ENCODE results near the gene RINL. TPM values are rescaled to one million over a fixed set of nuclear protein-coding genes. Genes with fewer than 3 reads are reported as not detected.

RINL gene, protein sequence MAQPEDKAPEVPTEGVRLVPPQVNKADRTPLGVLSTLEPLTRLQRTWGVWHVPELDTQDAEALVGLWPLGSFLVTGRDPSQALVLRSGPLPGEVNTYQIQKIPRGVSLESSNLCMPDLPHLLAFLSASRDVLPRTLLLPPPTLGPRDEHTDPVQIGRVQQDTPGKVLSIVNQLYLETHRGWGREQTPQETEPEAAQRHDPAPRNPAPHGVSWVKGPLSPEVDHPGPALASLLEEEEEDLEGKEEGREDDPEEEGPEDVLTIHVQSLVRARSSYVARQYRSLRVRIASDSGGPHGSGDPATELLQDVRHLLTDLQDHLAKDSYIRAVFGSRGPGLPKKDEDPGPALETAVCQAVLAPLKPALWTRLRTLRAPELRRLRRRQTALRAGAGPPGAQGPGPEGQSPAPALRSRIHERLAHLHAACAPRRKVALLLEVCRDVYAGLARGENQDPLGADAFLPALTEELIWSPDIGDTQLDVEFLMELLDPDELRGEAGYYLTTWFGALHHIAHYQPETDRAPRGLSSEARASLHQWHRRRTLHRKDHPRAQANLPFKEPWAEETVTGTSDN
- polyA plus RNA-seq (ENCODE audit: insufficient read length in 10 of 10): 10 to 100 TPM in 5 of 10 donors, 1 to 10 TPM in 5; 7.3 to 12.5 (median 9.9) TPM
- long read RNA-seq, donor 1: 0 reads
- long read RNA-seq, donor 2: 0 reads
- long read RNA-seq, donor 3: 0 reads
- long read RNA-seq, donor 4, partial matches to known transcripts: 0 of 1 reads
- long read RNA-seq, donor 4, other reads (novel, unspliced or antisense): 0 of 1 reads
- long read RNA-seq, donor 5, partial matches to known transcripts: 0 of 4 reads
- long read RNA-seq, donor 5, other reads (novel, unspliced or antisense): 0 of 4 reads
- long read RNA-seq, donor 6, partial matches to known transcripts: 0 of 2 reads
- long read RNA-seq, donor 6, other reads (novel, unspliced or antisense): 0 of 2 reads
- long read RNA-seq, donor 7, partial matches to known transcripts: 0 of 1 reads
- long read RNA-seq, donor 7, other reads (novel, unspliced or antisense): 0 of 1 reads
- long read RNA-seq, donor 8: 0 reads
- long read RNA-seq, donor 9: 0 reads

DNA sequence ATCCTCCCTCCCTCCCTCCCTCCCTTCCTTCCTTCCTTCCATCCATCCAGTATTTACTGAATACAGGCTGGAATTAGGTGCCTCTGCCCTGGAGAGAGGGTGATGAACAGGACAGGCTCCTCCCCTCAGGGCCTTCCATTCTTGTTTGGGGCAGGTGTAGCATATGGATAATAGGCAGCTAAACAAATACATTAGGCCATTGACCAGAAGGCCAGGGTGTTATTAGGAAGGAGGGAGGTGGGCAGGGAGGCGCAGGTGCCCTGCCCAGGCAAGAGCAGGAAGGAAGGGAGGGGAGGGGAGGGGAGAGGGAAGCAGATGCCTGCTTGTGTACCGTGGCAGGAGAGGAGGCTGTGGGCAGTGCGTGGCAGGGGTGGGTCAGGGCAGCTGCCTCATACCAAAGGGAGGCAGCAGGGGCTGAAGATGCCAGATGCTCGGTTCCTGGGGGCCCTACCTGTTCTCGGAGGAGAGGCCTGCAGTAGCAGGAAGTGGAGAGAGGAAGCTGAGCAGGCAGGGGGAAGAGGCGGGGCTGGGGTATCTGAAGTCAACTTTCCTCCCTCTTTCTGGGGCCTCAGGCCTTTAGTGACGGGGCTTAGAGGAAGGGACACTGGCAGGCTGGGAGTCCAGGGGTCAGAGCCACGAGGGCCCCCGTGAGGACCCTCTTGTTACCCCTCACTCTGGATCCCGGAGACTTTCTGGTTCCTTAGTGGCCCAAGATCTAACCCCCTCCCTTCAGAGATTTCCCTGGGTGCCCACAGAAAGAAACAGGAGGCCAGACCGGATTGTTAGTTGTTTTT is at the start of gene RINL:
Gene RINL, minus strand, starts transcription at position 495 of the 794 bp plus-strand sequence. CDS start 1,533 bp downstream, outside the sequence.
- DNase-seq: no peak

DNA sequence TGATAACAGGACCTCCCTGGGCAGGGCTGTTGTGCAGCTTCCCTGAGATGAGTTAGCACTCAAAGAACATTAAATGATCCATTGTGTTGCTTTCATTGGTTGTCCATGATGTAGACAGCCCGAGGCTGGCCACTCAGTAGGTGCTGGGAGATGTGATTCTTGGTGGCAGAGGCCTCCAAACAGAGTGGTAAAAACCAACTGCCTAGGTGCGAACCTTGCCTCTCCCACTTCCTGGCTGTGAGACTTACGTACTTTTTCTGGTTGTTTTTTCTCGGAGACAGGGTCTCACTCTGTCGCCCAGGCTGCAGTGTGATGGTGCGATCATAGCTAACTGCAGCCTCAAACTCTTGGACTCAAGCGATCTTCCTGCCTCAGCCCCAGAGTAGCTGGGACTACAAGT is 46.3 kb upstream of the RINL start:
- DNase-seq: no peak

DNA sequence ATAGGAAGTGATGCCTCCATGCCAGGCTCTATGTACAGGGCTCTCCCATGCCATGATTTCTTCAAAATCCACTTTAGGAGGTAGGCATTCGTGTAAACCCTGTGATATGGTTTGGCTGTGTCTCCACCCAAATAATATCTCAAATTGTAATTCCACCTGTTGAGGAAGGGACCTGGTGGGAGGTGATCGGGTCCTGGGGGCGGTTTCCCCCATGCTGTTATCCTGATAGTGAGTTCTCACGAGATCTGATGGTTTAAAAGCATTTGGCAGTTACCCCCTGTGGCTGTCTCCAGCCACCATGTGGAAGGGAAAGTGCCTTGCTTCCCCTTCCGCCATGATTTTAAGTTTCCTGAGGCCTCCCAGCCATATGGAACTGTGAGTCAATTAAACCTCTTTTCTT is 44.4 kb upstream of the RINL start:
- no peak for DNase-seq

DNA sequence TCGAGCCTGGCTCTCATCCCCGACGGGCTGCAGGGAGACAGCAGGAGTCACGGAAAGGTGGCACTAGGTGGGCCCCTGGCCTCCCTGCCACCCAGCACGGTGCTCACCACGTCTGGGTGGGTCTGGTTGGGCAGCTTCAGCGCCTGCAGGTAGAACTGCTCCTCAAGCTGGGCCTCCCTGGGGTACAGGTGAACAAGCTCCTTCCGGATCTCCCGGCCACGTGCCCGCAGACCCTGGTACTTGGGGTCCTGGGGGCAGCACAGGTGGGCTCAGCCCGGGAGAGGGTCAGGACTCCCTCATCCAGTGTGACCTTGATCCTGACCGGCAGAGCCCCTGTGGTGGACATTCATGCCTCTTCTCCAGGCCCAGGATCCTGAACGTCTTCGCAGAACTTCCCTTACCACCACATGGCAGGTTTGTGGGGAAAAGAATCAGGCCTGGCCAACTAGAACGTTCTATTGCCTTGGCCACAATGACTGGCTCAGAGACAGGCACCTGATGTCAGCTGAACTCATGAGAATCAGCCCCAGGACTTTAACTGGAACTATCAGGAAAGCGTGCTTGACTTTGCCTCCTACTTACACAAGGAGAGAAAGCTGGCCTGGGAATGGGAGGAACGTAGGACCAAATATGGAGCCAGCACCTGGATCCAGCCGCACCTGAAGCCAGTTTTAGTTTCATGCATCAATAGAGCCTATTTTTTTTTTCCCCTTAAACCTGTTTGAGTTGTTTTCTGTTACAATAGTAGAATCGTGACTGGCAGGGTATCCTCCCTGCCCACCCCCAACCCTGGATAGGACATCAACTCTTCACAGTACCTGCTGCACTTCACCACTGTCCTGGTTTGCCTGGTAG is 43.6 kb upstream of the RINL start:
- DNase-seq: no peak

DNA sequence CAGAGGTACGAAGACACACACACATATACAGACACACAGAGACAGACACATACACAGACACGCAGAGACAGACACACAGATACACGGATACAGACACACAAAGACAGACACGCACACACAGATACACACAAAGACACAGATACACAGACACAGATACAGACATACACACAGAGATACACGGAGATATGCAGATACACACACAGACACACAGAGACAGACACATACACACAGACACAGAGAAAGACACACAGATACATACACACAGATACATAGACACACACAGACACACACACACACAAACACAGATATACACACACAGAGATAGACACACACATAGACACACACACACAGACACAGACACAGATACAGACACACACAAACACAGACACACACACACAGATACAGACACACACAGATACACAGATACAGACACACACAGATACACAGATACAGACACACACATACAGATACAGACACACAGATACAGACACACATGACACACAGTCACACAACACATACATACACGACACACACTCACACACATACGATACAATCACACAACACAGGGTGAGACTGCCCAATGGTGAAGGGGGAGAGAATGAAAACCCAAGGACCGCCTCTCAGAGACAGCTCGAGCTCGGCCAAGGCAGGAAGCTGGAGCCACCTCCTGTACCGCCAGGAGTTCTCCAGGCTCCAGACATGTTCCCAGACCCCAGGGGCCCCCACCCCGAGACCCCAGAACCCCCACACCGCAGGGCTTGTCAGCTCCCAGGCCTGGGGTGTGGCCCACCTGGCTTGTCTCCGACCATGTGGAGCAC is 42.7 kb upstream of the RINL start:
- peak in 1 of 3 donors; percentile 44 for DNase-seq

DNA sequence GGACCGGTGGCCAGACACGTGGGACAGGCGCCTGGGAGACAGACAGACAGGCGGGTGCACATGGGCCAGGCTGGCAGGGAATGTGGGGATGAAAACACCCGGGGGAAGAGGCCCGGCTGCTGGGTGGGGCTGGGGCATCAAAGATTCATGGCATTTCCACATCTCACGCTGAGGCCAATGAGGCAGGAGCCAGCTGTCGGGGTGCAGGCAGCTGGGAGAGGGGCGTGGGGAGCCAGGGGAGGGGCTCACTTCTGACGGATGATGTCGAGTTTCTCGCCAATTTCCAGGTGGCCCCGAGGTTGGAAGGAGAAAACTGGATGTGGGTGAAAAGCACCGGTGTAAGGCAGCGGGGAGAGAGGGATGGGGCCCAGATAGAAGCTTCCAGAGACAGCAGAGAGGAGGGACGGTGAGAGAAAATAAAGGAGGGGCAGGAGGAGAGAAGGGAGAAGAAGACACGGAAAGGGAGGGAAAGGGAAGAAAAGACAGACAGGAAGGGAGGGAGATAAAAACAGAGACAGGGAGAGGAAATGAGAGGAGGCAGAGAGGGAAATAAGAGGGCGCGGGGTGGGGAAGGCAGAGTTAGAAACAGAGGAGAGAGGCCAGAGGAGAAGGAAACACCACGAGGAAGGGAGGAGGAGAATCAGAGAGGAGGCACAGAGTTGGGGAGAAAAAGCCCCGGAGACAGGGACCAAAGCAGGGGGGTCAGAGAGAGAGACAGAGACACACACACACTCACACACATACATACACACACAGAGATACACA is 41.9 kb upstream of the RINL start:
- DNase-seq: peak in 2 of 3 donors; percentile 18 to 80

DNA sequence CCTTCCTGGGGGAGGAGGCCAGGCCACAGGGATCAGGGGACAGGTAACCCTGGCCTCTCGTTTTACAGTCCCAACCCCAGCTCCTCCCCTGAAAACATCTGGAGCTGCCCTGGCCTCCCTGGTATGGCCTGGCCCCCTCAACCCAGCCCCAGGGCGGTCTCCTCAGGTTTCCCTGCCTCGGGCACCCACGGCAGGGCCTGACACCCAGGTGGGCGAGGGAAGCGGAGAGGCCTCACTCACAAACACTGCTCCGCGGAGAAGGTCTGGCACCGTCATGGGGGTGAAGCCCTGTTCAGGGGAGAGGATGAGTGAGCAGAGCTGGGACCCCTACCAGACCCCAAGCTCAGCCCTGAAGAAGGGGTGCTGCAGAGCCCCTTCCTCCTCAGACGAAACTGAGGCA is 40.5 kb upstream of the RINL start:
- no peak for DNase-seq

DNA sequence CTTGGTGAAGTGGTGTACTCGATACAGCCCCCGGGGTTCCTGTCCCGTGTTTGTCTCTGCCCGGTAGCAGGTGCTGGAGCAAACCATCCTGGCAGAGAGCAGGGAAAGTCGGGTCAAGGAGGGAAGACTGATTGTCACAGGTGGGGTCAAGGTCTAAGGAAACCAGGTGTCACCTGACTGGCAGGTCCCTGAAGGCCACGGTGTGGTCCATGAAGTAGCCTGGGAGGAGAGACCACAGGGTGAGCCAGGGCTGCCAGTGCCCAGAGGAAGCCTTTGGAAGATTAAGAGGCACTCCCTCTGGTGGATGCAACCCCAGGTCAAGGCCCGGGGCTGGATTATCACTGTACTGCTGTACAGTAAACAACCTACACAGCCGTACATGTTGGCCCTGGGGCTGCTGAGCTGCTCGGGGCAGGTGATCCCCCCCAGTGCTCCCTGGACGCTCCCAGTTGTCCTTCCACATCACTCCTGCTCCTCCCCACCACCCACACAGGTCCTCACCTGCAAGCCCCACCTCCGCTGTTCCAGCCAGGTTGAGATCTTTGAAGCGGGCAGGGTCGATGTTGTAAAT is 39.9 kb upstream of the RINL start:
- DNase-seq: no peak

DNA sequence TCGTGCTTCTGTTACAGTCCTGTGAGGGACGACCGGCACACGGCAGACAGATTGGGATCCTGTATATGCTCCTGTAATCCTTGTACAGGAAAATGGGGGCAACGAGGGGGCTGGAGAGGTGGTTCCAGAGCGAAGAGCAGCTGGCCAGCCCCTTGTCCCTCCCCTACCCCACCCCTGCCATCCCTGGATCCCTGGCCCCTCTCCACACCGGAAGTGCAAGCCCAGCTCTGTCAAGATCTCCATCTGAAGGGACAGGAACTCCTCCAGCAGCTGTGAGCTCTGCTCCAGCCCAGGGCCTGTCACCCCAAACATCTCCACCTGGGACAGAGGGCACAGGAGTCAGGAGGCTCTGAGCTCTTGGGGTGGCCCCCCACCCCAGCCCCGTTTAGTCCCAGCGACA is 39.4 kb upstream of the RINL start:
- no peak for DNase-seq

DNA sequence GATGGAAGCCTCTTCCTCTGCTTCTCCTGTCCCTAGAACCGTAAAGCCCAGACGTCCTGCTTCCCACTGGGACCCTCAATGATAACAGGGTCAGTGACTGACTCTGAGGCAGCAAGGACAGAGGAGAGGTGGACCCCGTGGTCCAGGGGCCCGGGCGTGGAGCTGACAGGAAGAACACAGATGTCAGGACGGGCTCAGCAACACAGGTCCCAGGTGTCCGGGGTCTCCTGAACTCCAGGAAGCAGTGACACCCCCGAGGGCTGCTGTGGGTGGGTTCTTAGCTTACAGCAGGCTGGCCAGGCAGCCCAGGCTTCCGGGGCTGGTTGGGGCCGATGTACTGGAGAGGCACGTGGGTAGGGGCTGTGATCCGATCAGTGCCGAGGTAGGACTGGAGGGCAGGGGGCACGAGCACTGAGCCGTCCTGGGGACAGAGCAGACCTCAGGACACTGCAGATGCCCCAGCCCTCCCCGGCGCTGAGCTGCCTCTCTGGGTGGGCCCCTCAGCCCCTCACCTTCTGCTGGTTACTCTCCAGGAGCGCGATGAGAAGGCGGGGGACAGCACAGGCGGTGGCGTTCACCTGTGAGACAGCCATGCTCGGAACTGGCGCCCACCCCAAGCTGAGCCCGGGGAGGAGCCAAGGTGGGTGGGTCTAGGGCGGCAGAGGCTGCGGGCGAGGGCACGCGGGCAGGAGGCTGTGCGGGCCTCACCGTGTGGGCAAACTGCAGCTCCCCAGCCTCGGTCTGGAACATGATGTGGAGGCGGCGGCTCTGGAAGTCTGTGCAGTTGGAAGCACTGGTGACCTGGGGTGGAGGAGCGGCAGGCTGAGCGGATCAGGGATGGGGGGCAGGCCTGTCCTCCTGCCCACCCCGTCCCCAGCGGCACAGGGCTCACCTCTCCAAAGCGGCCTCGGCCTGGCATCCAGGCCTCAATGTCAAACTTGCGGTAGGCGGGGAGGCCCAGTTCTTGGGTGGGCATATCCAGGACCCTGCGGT is 37.5 kb upstream of the RINL start:
- no peak for DNase-seq

DNA sequence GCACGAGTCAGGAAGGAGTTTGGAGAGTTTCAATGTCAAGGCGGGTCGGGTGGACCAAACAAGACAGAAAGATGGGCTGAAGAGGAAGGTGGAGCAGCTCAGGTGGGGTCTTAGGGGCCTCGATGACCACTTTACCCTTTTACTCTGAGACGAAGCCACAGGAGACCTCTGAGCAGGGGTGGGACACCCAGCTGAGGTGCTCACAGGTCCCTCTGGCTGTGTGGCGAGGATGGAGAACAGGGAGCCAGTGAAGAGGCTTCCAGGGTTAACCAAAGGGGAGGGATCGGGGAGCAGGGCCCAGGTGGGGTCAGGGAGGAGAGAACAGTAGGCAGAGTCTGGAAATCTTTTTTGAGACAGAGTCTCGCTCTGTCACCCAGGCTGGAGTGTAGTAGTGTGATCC is 35.9 kb upstream of the RINL start:
- no peak for DNase-seq

DNA sequence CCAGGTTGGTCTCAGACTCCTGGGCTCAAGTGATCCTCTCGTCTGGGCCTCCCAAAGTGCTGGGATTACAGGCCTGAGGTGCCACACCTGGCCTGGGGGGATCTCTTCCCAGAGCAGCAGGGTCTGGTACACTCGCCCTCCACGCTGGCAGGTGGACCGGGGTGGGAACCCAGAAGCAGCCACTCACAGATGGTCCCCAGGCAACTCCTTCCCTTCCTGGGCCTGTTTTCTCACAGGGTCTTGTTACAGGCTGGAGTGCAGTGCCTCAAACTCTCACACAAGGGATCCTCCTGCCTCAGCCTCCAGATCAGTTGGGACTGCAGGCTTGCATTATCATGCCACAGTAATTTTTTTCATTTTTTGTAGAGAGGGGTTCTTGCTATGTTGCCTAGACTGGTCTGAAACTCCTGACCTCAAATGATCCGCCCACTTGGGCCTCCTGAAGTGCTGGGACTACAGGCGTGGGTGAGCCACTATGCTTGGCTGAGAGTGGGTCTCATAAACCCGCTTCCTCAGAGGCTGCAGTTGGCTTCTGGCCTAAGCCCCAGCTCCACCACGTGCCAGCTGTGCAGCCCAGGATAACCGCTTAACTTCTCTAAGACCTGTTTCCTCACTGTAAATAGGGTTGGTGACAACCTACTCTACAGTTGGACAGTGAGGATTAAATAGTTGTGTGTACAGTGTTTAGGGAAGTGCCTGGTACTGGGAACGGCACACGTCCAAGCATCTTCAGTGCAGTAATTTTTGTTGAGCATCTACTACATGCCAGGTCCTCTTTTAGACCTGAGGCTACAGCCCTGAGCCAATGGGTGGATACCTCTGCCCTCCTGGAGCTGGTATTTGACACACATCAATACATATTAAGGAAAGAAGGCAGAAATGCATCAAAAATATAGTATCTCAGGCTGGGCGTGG is 34.8 kb upstream of the RINL start:
- DNase-seq: no peak

DNA sequence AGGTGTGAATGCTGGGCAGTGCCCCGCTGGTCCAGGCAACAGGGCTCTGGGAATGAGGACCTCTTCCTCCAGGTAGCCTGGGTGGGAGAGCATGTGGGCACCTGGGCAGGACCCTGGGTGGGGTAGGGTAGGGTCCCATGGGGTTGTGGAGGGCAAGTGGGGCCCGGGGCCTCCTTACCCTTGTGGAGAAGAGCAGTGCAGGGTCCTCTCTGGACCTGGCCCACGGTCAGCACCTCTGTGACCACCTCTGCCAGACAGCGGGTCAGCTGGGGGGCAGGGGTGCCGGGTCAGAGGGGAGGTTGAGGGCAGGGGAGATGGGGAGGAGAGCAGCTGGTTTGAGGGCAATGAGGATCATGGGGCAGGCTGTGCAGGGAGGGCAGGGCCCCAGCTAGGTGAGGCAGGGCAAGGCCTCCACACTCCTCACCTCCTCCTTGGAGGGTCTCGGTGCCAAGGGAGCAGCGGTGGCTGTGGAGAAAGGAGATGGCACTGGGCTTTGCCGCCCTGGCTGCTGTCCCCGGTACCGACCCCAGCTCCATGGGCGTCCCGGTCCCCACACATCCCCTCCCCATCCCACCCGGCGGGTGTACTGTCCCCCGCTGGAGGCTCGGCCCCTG is 33.4 kb upstream of the RINL start:
- no peak for DNase-seq

DNA sequence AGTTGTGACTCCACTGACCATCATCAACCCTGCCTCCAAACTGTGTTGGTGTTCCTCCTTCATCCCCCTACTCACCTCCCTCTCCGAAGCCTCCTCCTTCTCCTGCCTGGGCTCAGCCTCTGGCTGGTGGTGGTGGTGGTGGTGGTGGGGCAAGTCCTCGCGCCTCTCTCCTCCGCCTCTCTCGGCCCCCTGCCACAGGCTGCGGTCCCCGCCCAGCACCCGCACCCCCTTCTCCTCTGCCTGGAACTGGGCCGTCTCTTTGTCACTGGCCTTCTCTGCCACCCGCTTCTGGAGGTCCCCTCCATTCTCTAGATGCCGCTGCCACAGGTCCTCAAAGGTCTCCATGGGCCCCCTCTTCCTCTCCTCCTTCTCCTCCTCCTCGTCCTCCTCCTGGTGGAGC is 32.4 kb upstream of the RINL start:
- no peak for DNase-seq

DNA sequence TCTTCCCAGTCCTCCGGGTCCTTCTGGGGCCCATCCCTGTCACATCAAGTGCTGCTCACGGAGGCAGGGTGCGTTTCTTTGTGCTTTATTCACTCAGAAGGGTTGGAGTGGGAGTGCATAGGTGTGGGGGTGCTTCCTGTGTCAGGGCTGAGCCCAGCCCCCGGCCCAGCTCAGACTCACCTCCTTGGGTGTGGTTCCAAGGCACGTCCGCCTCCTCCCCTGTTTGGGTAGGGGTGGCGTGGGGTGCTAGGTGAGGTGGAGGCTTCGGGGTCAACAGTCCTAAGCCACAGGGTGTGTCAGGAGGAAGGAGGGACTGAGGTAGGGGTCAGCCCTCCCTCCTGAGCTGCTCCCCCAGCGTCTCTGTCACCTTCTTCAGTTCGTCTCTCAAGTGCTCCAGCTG is 30.8 kb upstream of the RINL start:
- DNase-seq: no peak

DNA sequence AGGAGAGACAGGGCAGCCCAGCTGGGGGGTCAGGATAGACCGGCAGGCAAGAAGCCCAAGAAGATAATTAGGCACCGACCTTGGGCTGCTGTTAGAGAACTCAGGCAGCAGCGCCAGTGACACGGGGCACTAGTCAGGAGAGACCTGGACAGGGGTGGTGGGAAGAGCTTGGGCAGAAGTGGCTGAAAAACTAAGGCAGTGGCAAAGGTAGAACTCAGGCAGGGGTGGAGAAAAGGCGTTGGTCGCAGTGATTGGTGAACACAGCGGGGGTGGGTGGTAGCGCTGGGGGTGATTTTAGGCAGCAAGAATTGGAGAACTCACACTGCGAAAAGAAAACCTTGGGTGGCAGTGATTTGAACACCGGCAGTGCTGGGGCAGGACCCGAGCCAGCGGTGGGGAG is 29.6 kb upstream of the RINL start:
- DNase-seq: no peak

Data from muscle of back (tissue), 13 donors.